ENCODE data around the gene CD244.

DNA sequence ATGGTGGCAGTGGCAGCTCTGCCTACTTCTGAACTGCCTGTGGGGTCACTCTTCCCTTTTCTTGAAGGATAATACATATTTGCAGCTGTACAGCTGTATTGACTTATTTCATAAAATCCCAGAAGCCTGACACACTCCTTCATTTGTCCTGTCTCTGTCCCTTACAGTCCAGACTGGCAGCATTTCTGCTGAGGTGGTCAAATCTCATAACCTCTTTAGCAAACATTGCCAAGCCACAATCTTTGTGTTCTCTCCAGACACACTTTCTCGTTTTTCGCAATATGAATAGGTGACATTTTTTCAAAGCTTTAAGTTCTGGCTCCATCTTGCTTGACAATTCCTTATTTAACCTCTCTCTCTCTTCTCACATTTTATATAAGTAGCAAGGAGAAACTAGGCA, 51.5 kb downstream of the CD244 start:
- TF ChIP-seq POLR2AphosphoS5 (IDR thresholded peaks at IDR 0.05; ENCODE audit: low read depth, low read length) (no peak), TAF1 (IDR thresholded peaks at IDR 0.05; ENCODE audit: borderline replicate concordance, low read depth, low read length) (no peak), POLR2A (IDR thresholded peaks at IDR 0.05; ENCODE audit: low read depth, low read length) (no peak)

Data from GM12892 (cell line).